Measurements from ENCODE around the gene TTPAL.

Gene TTPAL

GRCh38 chr20:44500221-44500620, 24.5 kb downstream of the TTPAL start:
- DNase-seq = no peak

GRCh38 chr20:44501448-44501847, 25.8 kb downstream of the TTPAL start:
- no peak for DNase-seq

DNA sequence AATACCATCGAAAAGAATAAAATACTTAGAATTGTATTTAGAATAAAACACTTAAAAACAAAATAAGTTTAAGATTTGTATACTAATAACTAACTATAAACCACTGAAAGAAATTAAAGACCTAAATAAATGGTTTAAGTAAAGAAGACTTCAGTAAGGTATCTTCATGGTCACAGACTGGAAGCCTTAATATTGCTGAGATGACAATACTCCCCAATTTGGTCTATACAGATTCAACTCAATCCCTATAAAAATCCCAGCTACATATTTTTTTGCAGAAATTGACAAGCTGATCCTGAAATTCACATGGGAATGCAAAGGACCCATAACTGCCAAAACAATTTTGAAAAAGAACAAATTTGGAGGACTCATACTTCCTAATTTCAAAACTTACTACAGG, 27.3 kb downstream of the TTPAL start:
- DNase-seq = no peak

DNA sequence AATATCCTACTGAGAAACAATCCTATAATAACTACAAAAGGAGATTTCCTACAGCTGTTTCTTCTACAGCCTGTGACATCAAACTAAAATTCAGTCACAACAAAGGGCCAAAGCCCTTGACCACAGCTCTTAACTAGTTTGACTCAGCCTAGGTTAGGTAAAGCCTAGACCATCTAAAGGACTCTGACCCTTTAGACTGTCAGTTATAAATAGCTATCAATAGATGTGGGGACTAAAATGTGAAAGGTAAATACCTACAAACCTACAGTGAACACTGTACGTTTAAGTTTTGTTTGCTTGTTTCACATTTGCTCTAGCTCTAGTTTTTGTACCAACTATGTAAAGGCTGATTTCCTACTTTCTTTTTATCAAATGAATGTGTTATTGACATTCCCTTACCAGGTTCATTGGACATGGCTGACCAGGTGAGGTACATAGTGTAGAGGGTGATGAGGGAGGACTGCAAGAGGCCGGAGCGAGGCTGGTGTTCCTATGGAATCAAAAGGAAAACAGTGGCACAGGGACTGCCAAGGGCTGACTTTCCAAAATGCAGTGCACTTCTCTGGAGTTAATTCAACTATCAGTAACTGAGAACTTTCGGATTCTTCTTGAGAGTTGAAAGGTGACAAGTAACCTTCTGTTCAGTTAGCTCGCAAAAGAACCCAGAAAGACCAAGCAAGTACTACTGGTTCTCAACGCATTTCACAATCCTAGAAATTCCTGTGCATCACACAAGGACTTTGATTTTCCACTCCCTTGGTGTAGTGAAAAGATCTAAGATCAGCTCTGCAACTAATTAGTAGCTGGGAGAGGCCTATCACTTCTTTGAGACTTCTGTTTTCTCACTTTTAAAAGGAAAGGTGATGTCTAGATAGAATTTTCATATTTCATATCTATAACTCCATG, 29.0 kb downstream of the TTPAL start:
- DNase-seq = no peak

GRCh38 chr20:44509762-44510161, 34.1 kb downstream of the TTPAL start:
- DNase-seq = no peak

DNA sequence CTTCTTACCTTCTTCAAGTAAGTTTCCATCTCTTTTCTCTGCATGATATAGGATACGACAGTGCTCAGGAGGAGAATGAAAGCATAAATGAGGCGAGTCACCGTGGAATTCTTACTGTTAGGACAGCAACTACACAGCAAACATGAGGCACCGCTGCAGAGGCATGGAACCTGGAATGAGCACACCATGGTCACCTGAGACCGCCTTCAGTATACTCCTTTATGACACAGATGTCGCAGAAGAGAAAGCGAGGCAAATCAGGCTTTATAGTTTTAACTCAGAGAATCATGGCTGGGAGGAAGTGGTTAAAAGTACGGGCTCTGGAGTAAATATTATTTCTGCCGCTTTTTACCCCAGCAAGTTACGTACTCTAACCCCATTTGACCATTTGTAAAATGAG, 38.2 kb downstream of the TTPAL start:
- DNase-seq = no peak

- DNase-seq = no peak
Measured at GRCh38 chr20:44516491-44516890, 40.8 kb downstream of the TTPAL start.

DNA sequence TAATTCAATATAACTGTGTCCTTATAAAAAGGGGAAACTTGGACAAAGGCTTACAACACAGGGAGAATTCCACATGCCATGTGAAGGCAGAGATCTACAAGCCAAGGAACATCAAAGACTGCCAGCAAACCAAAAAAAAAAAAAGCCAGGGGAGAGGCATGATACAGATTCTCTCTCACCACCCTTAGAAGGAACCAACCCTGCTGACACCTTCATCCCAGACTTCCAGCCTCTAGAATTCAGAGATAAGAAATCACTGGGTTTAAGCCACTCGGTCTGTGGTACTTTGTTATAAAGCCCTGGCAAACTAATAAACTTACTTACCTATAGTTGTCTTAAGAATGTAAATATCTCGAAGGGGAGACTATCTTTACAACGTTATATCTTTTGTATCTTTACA, 41.8 kb downstream of the TTPAL start:
- DNase-seq = no peak

DNA sequence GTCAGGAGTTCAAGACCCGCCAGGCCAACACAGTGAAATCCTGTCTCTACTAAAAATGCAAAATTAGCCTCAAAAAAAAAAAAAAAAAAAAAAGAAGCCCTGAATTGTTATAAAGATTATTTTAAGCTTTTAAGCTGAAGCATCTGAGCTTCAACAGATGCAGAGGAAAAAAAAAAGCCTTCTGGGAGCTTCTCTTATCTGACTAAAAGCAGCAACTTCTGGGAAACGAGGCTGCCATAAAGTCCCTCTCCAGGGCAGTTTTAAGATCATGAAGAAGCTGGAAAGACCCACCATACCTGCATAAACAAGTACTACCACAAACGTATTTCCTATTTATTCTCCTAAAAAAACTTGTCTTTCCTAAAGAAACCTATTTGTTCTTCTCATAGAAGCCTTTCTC, 42.6 kb downstream of the TTPAL start:
- no peak for DNase-seq

DNA sequence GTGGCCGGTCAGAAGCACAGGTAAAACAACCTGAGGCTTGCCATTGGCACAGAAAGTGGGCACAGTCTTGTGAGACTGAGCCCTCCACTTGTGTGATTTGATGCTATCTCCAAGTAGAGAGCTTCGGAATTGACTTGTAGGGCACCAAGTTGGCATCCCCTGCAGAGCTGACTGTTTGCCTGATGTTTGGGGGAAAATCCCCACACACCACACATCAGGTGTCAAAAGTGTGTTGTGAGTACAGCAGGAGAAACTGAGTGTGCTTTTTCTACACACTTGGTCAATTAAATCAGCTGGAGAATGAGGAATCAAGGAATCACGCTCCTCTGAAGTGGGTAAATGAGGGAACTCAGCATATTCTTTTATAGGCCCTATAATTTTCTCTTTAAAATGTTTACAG, 45.2 kb downstream of the TTPAL start:
- no peak for DNase-seq

DNA sequence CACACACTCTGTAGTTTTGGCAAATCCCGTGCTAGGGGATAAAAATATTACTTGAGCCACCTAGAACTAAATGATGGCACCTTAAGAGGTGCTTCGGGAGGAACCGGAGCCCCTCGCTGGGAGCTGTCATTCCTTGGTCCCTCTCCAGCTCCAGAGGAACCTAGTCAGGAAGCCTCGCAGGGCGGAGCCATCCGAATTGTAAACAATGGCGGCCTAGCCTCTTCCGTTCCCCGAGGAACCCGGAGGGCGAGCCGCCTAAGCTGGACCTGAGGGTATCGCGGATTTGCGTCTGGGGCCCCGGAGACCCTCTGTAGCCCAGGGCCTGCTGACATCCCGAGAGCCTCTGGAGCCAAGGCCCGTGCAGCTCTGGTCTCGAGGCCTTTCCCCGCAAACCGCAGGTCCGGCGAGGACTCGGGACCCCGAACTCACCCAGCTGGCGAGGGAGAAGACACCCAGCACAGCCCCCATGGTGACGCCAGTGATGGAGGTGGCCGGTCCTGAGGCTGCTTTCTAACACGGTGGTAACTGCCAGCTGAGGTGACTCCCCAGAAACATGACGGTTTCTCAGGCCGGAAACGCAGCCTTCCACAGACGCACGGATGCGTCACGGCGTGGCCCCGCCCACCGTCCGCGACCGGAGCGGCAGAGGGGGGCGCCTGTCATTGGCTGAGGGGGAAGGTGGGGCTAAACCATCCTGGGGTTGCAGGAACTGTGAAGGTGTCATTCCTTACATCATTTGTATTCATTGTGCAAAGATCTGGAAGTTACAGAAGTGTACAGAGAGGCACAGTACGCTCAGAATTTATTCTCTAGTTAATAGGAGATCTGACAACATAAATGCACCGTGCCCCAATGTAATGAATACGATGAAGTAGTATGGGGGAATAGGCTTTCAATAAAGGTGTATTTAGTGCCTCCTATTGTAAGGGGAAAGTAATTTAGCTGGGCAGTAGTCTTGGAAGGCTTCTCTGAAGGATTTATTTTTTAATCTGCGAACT, 46.1 kb downstream of the TTPAL start, which contains the start of gene SERINC3:
Gene SERINC3, minus strand, starts transcription at position 587 of the 998 bp plus-strand sequence. Its CDS starts 119 bp downstream, at position 468.
- DNase-seq = peak; percentile 98

DNA sequence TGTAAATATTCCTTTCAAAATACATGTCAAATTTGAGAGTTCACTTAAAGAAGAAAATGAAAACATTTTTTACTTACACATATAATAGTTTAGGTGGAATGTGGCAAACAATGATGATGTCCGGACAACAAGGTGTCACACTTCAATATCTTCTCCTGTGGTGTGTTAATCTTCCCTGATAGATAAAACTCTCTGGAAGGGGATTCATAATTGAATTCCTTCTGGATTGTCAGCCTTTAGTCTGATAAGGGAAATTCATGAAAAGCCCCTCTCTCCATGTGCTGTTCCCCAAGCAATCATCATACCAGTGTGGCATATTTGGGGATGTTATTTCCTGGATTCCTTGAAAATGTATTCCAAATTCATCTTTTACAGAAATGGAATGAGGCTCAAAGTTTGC, 47.2 kb downstream of the TTPAL start:
- DNase-seq = no peak

GRCh38 chr20:44523746-44524145, 48.1 kb downstream of the TTPAL start:
- DNase-seq = no peak

GRCh38 chr20:44526129-44526528, 50.5 kb downstream of the TTPAL start:
- no peak for DNase-seq

DNA sequence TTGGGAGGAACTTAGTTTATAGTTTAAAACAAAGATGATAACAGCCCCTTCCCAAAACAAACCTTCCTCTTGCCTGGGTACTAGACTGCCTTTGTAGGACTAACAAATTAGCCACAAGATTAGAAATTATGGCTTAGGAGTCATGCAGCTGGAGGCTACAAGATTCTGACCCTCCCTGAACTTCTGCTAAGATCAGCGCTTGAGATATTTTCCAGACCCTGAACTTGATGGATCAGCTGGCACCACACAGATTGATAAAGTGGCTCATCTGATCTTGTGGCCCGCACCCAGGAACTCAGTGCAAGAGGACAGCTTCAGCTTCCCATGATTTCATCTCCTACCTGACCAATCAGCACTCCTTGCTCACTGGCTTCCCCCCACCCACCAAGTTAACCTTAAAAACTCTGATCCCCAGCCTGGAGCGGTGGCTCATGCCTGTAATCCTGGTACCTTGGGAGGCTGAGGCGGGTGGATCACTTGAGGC, 52.1 kb downstream of the TTPAL start:
- no peak for DNase-seq

- DNase-seq = no peak
Measured at GRCh38 chr20:44528309-44528708, 52.6 kb downstream of the TTPAL start.

GRCh38 chr20:44532259-44532980, 56.7 kb downstream of the TTPAL start:
- DNase-seq = peak in 1 of 2 experiments; percentile 28

DNA sequence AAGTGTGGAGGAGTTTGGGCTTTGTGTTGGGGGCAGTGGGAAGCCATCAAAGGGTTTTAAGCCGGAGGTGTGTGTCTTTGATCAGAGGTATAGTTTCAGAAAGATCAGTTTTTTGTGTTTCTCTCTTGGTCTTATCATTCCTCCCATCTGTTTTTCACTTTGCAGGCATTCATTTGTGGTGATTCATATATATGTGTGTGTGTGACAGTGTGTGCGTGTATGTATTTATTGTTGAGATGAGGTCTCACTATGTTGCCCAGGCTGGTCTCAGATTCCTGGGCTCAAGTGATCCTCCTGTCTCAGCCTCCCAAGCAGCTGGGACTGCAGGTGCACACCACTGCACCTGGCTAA, 57.3 kb downstream of the TTPAL start:
- no peak for DNase-seq

GRCh38 chr20:44533928-44534327, 58.3 kb downstream of the TTPAL start:
- no peak for DNase-seq

DNA sequence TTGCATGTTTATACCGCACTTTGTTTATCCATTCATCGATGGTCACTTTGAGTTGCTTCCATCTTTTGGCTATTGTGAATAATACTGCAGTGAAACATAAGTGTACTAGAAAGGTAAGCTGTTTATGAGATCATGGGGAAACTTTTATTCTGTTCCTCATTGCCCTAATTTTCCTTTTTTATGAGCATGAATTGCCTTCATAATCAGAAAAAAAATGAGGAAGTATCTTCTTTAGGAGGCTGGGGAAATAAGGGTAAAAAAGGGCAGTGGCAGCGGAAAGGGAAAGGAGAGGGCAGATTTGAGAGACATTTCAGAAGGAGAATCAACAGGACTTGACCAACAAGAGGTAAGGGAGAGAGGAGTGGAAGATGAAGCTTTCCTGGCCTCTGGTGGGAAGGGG, 60.5 kb downstream of the TTPAL start:
- no peak for DNase-seq

GRCh38 chr20:44537993-44538392, 62.3 kb downstream of the TTPAL start:
- no peak for DNase-seq

DNA sequence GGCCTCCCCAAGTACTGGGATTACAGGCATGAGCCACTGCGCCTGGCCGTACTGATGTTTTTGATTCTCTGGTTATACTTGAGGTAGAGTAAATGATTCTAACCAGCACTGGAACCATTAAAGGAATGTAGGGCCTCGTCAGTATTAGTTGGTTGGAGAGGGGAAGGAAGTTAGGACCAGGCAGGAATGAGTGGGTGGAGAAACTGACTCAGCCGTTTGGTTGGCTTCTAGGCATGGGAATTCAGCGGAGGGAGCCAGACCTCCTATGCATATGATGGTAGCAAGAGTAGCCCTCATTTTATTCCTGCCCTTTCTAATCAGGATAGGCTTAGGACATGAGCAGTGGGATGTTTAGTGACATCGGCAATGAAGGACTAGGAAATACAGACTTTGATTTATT, 65.2 kb downstream of the TTPAL start:
- DNase-seq = no peak

DNA sequence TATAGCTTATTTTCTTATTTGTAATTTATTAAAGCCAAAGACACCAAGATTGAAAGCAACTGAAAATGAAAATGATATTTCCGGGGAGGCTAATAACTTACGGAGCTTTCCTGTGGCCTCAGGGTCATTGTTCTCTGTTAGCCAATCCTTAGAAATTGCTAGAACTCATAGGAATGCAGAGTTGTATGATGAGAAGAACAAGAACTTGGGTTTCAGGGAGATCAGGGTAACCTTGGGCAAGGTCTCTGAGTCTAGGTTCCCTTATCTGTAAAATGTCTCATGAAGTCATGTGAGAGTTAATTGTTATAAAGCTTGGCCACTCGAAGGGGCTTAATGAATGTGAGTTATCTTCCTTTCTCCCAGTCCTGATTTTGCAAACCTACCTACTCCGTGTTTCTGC, 66.3 kb downstream of the TTPAL start:
- no peak for DNase-seq
